Measurements from ENCODE around the gene ANKRD53.

- TF ChIP-seq CTCF (IDR thresholded peaks at IDR 0.05; ENCODE audit: poor library complexity) (no peak), EZH2 (IDR thresholded peaks at IDR 0.05; ENCODE audit: borderline replicate concordance) (no peak)
Observed at GRCh38 chr2:70974592-70974991, 3.8 kb upstream of the ANKRD53 start.
